ENCODE measurements around the gene SPARCL1. TPM values are rescaled to one million over a fixed set of nuclear protein-coding genes. Genes with fewer than 3 reads are reported as not detected.

Gene SPARCL1
- total RNA-seq, 1 experiment from 2014 or later: 0.85 TPM

DNA sequence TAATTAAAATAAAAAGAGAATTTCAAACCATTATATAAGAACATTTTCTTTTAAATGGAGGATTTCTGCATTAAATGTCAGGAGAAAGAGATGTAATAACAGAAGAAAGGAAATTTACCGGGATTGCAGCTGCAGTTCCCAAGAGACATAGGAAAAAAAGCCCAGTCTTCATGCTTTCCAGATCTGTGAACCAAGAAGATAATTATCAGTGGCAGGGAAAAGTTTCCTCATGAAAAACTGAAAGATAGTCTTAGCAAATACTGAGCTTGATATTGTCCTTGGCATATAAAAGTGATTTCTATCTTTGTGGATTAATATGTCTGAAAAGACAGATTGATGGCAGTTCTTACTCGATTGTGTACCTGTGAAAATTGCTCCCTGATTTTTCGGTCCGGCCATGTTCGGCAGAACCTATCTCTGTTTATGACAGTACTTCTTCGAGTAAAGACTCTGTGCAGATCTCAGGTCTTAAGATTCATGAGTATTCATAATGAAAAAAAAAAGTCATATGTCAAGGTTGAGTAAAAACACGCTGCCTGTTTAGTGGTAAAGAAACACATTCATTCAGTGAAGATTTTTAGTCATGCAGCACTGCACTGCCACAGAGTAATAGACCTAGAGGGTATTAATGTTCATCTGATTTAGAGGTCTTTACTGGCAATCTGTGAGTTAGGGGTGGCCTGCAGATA, 29.6 kb downstream of the SPARCL1 start:
- Mint-ChIP-seq H3K27ac (0 out of 2 replicates have a peak overlapping the region, but pooled peaks have one; percentile 13), H3K9me3 (peaks cover under 1% of the 10 kb centered on the region; the same call in 1 of the 2 replicates), H3K27me3 (ENCODE audit: low read depth) (no peaks in the 10 kb centered on the region), H3K4me1 (0 out of 2 replicates have a peak, but pooled peaks cover 3% of the 10 kb centered on the region), H3K4me3 (no peak overlapping the region), H3K36me3 (no peaks in the 10 kb centered on the region)
- POLR2A ChIA-PET: no interaction called here
- CTCF ChIA-PET: interaction anchor here (1.4 kb wide), 1 partner anchor 19 kb away, joined by 3 read pairs; no protein-coding TSS in a partner anchor
- ATAC-seq (no peak), DNase-seq (ENCODE audit: low spot score) (no peak)
- TF ChIP-seq FOXP4 (CRISPR knock-in tag; IDR thresholded peaks at IDR 0.05): no peak
- TF ChIP-seq ZNF512 (CRISPR knock-in tag; IDR thresholded peaks at IDR 0.05; ENCODE audit: borderline replicate concordance): no peak
- TF ChIP-seq ZNF121 (CRISPR knock-in tag; IDR thresholded peaks at IDR 0.05): no peak
- no peak for TF ChIP-seq IRF1 (CRISPR knock-in tag; IDR thresholded peaks at IDR 0.05)
- no peak for TF ChIP-seq NFYB (CRISPR knock-in tag; conservative IDR thresholded peaks at IDR 0.05; ENCODE audit: low read depth)
- TF ChIP-seq GABPB1 (CRISPR knock-in tag; IDR thresholded peaks at IDR 0.05): no peak
- TF ChIP-seq ESRRA (CRISPR knock-in tag; IDR thresholded peaks at IDR 0.05; ENCODE audit: borderline replicate concordance): no peak
- TF ChIP-seq ATF1 (CRISPR knock-in tag; IDR thresholded peaks at IDR 0.05): no peak
- TF ChIP-seq FOXK1 (CRISPR knock-in tag; IDR thresholded peaks at IDR 0.05): no peak
- no peak for TF ChIP-seq ZNF232 (CRISPR knock-in tag; IDR thresholded peaks at IDR 0.05)
- TF ChIP-seq ZNF138 (CRISPR knock-in tag; conservative IDR thresholded peaks at IDR 0.05): no peak
- no peak for TF ChIP-seq CDX4 (CRISPR knock-in tag; IDR thresholded peaks at IDR 0.05; ENCODE audit: borderline replicate concordance)
- TF ChIP-seq PRDM15 (CRISPR knock-in tag; IDR thresholded peaks at IDR 0.05): no peak

DNA sequence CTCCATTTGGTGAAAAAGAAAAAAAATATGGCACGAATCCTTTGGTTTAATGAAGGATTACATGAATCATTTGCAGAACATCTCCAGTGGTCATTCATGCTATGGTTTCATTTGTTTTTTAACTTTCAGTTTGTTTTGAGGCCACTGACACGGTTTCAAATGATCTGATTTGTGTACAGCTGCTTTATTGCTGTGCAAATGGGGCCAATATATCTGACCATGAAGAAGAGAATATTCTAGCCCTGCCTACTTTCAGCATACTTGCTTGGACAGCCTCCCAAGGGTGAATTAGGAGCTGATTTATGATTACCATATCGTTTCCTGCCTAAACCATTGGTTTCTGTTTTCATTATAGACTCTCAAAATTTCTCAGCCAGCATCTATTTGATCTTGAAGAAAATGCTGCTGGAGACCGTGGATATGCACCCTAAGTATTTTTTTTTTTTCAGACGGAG, 30.7 kb downstream of the SPARCL1 start:
- peaks cover 9% of the 10 kb centered on the region for H3K9me3 Mint-ChIP-seq
- ATAC-seq: no peak
- CTCF ChIA-PET: interaction anchor here (1.4 kb wide), 1 partner anchor 20 kb away, joined by 3 read pairs; no protein-coding TSS in a partner anchor
- no peak for DNase-seq (ENCODE audit: low spot score)
- no peak overlapping the region for H3K27ac Mint-ChIP-seq
- H3K27me3 Mint-ChIP-seq (ENCODE audit: low read depth): no peaks in the 10 kb centered on the region
- H3K4me3 Mint-ChIP-seq: no peak overlapping the region
- POLR2A ChIA-PET: interaction anchor here (0.5 kb wide), 1 partner anchor 134 kb away, joined by 3 read pairs; no protein-coding TSS in a partner anchor
- no peaks in the 10 kb centered on the region; the same call in none of the 2 replicates for H3K36me3 Mint-ChIP-seq
- H3K4me1 Mint-ChIP-seq: 0 out of 2 replicates have a peak, but pooled peaks cover 3% of the 10 kb centered on the region
- TF ChIP-seq, protein P1, sequence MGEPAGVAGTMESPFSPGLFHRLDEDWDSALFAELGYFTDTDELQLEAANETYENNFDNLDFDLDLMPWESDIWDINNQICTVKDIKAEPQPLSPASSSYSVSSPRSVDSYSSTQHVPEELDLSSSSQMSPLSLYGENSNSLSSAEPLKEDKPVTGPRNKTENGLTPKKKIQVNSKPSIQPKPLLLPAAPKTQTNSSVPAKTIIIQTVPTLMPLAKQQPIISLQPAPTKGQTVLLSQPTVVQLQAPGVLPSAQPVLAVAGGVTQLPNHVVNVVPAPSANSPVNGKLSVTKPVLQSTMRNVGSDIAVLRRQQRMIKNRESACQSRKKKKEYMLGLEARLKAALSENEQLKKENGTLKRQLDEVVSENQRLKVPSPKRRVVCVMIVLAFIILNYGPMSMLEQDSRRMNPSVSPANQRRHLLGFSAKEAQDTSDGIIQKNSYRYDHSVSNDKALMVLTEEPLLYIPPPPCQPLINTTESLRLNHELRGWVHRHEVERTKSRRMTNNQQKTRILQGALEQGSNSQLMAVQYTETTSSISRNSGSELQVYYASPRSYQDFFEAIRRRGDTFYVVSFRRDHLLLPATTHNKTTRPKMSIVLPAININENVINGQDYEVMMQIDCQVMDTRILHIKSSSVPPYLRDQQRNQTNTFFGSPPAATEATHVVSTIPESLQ (CRISPR knock-in tag; IDR thresholded peaks at IDR 0.05): no peak
- TF ChIP-seq SMAD3 (CRISPR knock-in tag; IDR thresholded peaks at IDR 0.05; ENCODE audit: borderline replicate concordance) (no peak), HMGA2 (CRISPR knock-in tag; IDR thresholded peaks at IDR 0.05) (no peak), ZNF532 (CRISPR knock-in tag; IDR thresholded peaks at IDR 0.05; ENCODE audit: borderline replicate concordance) (no peak), ATF3 (CRISPR knock-in tag; conservative IDR thresholded peaks at IDR 0.05) (no peak)
